Prostate gland (tissue), 2 donors: Measurements from ENCODE around the gene PPP1R13B. TPM values are rescaled to one million over a fixed set of nuclear protein-coding genes. Genes with fewer than 3 reads are reported as not detected.

Experiments
- DNase-seq: peaks from one replicate; pipeline ENCODE4 v3.0.0-alpha.2; 2019; ENCODE audit warnings: low spot score
- H3K27ac ChIP-seq, 2 donors: fragments of 200-600 bp; sonication (generic); 2 replicates each; pipeline ENCODE4 v1.5.1; 2017 to 2019
- H3K27me3 ChIP-seq: fragments of 200-600 bp; sonication (generic); replicated peaks from 2 replicates; pipeline ENCODE4 v1.5.1; 2019; ENCODE audit not compliant: insufficient read depth
- H3K36me3 ChIP-seq, 2 donors: fragments of 200-600 bp; sonication (generic); 1 replicate in 1 of 2; 2 replicates in 1 of 2; pipeline versions ENCODE4 v1.5.1 to v1.8.1; 2017 to 2019
- H3K4me1 ChIP-seq: fragments of 200-600 bp; sonication (generic); replicated peaks from 2 replicates; pipeline ENCODE4 v1.5.1; 2019
- H3K4me3 ChIP-seq, 2 donors: fragments of 200-600 bp; sonication (generic); 2 replicates each; pipeline ENCODE4 v1.5.1; 2017 to 2019
- H3K9me3 ChIP-seq: fragments of 200-600 bp; sonication (generic); 2 replicates; pipeline ENCODE4 v1.5.1; 2017
- CTCF ChIP-seq, 4 experiments: fragments of 200-600 bp in 2 of 4; fragments of 450-650 bp in 2 of 4; sonication (generic) in 2 of 4; IDR thresholded peaks; 1 replicate in 3 of 4; 2 replicates in 1 of 4; pipeline ENCODE4 v1.5.1; 2016 to 2019; ENCODE audit warnings: antibody characterized with exemption in 4 of 4, mild to moderate bottlenecking in 2 of 4, moderate library complexity in 2 of 4
- POLR2A ChIP-seq: fragments of 450-650 bp; IDR thresholded peaks from one replicate; pipeline ENCODE4 v1.6.1; 2016; ENCODE audit warnings: antibody characterized with exemption, mild to moderate bottlenecking
- POLR2AphosphoS5 ChIP-seq: sonication (generic); formaldehyde crosslinking; IDR thresholded peaks from one replicate; pipeline ENCODE4 v1.6.1; 2017; ENCODE audit warnings: antibody characterized with exemption
- WGBS: methylation state at CpG from one replicate; pipeline ENCODE4 v1.1.5; 2018; 5-methylcytosine and 5-hydroxymethylcytosine counted together
- intact Hi-C: fragments of 100-400 bp; cut with DNase I; formaldehyde crosslinking; loops from one replicate; pipeline ENCODE4 v1.14.2; 2022
- total RNA-seq, 2 donors: library from RNA; depleted of rRNA; stranded (reverse); fragments of >200 nt; gene quantifications; one replicate each; pipeline ENCODE4 v1.1.0, GENCODE V29; 2016

PPP1R13B gene
- total RNA-seq, 2 donors from 2014 or later = 48.2 to 64.6 TPM

- H3K4me1 ChIP-seq = peaks cover 17% of the 10 kb centered on the region
- TF ChIP-seq POLR2AphosphoS5 = no peak
- no peak overlapping the region for H3K4me3 ChIP-seq
- no peaks in the 10 kb centered on the region for H3K27me3 ChIP-seq
- DNase-seq = no peak
- intact Hi-C loops = no loop called here
- H3K27ac ChIP-seq = peak overlapping the region; percentile 74 to 85
- H3K36me3 ChIP-seq = no peaks in the 10 kb centered on the region
- 40% methylated on average over 6 of the region's 6 CpGs for WGBS
- H3K9me3 ChIP-seq = no peaks in the 10 kb centered on the region
Observed at GRCh38 chr14:103855734-103856095, 8.3 kb upstream of the PPP1R13B start.

GRCh38 chr14:103854822-103855733 lies 7.7 kb upstream of the PPP1R13B start:
- intact Hi-C loops = no loop called here
- Histone ChIP-seq H3K36me3 (no peaks in the 10 kb centered on the region), H3K4me3 (no peak overlapping the region), H3K9me3 (no peaks in the 10 kb centered on the region), H3K27ac (peak overlapping the region; percentile 74 to 85), H3K4me1 (peaks cover 17% of the 10 kb centered on the region), H3K27me3 (no peaks in the 10 kb centered on the region)
- TF ChIP-seq POLR2A (no peak), POLR2AphosphoS5 (peak; percentile 72)
- DNase-seq = peak; percentile 80
- 28% methylated on average over 18 of the region's 18 CpGs for WGBS

DNA sequence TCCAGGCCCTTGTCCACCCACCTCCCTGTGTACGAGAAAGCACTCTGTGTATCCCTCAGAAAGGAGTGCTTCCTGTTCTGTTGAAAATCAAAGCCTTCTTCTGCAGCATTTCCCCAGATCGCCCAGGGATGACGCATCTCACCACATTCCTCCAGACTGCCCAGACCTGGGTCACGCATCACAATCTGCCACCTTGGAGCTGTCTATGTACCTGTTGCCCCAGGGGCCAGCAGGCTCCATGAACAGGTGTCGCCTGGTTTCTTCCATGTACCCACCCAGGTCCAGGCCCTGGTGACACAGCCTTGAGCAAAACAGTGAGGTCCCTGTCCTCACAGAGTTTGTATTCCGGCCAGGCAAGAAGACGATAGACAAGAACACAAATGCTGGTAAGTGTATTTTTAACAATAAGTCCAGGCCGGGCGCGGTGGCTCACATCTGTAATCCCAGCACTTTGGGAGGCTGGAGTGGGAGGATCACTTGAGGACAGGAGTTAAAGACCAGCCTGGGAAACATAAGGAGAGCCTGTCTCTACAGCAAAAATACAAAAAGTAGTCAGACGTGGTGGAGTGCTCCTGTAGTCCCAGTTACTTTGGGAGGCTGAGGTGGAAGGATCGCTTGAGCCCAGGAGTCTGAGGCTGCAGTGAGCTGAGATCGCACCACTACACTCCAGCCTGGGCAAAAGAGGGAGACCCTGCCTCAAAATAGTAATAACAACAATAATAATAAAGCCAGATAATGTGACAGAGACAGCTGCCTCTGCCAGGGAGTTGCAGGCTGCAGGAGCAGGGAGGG lies 6.8 kb upstream of the PPP1R13B start:
- intact Hi-C loops = no loop called here
- Histone ChIP-seq H3K4me3 (no peak overlapping the region), H3K27ac (peak overlapping the region; percentile 74 to 85), H3K27me3 (no peaks in the 10 kb centered on the region), H3K9me3 (no peaks in the 10 kb centered on the region), H3K36me3 (no peaks in the 10 kb centered on the region), H3K4me1 (peaks cover 17% of the 10 kb centered on the region)
- no peak for DNase-seq
- TF ChIP-seq CTCF (IDR thresholded peaks at IDR 0.05) (no peak), POLR2A (no peak), POLR2AphosphoS5 (no peak)
- WGBS = 94% methylated on average over 13 of the region's 13 CpGs

DNA sequence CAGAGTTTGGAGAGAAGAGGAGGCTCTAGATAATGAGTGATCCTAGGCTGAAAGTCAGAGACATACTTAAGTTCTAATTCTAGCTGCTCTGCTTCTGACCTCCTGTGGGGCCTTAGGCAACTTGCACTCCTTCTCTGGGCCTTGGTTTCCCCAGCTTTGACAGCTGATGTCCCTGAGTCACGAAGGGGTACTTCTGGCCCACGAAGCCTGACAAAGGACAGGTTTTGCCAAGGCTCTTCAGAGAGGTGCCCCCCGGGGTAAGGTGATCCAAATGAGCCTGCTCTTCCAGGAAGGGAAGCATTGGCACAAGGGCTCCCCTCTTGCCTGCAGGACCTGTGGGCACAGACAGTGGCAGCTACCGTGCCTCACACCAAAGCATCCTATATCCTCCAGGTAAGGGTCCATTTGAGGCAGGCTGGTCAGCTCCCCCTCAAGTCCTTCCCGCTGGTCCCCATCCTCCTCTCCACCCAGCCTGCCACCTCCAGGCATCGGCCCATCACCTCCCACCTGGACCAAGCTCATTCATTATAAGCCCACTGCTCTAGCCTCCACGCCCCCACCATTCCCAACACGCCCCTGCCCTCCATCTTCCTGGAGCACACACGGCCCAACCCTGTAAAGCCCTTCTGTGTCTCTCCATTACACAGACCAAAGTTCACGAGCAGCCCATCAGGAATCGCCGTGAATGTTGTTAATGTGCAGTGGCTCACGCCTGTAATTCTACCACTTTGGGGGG lies 1.9 kb upstream of the PPP1R13B start:
- intact Hi-C loops = no loop called here
- 90% methylated on average over 13 of the region's 13 CpGs for WGBS
- TF ChIP-seq CTCF (IDR thresholded peaks at IDR 0.05) (no peak), POLR2AphosphoS5 (no peak), POLR2A (no peak)
- Histone ChIP-seq H3K9me3 (no peaks in the 10 kb centered on the region), H3K27me3 (no peaks in the 10 kb centered on the region), H3K36me3 (no peaks in the 10 kb centered on the region), H3K4me3 (no peak overlapping the region), H3K4me1 (peaks cover 4% of the 10 kb centered on the region), H3K27ac (peak overlapping the region in 1 of 2 donors; percentile 95)
- DNase-seq = no peak

DNA sequence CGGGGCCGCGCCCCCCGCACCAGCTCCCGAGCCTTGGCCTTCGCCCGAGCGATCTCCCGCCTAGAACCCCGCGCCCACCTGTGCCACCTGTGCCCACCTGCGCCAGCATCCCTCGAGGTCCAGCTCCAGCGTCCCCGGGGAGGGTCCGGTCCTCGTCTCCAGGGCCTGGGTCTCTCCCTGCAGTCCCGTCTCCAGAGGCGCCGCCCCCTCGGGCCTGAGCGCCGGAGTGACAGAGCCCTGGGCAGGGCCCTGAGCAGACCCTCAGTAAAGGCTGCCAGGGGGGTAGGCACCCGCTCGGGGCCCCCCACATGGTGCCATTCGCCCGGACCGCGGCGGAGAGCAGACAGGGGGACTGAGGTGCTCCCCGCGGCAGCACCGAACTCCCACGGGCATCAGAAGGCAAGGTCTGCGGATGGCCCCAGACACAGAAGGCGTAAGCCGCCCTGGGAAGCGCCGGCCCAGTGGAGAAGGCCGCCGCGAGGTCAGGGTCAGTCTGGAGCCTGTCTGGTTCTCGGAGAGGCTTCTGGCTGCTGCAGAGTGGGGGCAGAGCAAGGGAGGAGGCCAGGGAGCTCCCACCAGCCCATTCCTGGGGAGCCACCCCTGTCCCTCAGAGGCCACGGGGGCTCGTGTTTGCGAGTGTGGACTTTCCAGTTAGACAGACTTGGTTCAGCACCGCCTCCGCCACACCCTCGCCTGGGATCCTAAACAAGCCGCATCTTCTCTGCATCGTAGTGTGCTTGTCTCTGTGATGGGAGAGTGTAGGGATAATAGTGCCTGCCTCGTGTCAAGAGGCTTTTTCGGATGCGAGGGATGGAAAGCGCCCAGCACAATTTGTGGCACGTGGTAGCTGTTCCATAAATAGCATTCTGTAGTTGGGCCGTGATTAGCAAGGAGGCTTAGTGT lies 1.1 kb upstream of the PPP1R13B start:
- Histone ChIP-seq H3K9me3 (no peaks in the 10 kb centered on the region), H3K4me3 (peak overlapping the region; percentile 75 to 95), H3K36me3 (no peaks in the 10 kb centered on the region), H3K27ac (peak overlapping the region; percentile 90 to 95), H3K4me1 (peaks cover 4% of the 10 kb centered on the region), H3K27me3 (no peaks in the 10 kb centered on the region)
- DNase-seq = peak; percentile 54
- WGBS = 13% methylated on average over 54 of the region's 57 CpGs
- intact Hi-C loops = no loop called here
- no peak for TF ChIP-seq POLR2A
- TF ChIP-seq POLR2AphosphoS5 = peak; percentile 51
- TF ChIP-seq CTCF (IDR thresholded peaks at IDR 0.05) = no peak
